Astrocyte of the cerebellum (primary cell): ENCODE data around the gene ADD3.
"Not testable (repeated sequence)": the region's sequence is repeated elsewhere in the genome, so short reads cannot be mapped to it uniquely, and the experiment has no call there.

Experiments used
- DNase-seq: peaks from one replicate; pipeline ENCODE4 v3.0.0-alpha.2; 2011; ENCODE audit warnings: low read depth
- H3K4me3 ChIP-seq: 2 replicates; pipeline ENCODE4 v1.5.1; 2011; ENCODE audit warnings: mild to moderate bottlenecking, low read depth, low read length, moderate library complexity
- CTCF ChIP-seq: IDR thresholded peaks from 2 replicates; pipeline ENCODE4 v1.5.1; 2012; ENCODE audit warnings: low read length, low read depth, moderate library complexity, mild to moderate bottlenecking; ENCODE audit errors: missing control alignments
- in situ Hi-C: cut with HindIII; loops from 2 replicates; pipeline ENCODE4 v1.10.0; 2017; ENCODE audit warnings: low sequenced_read_pairs

The ADD3 gene

GRCh38 chr10:110118891-110119621, 111.3 kb downstream of the ADD3 start:
- DNase-seq = no peak
- H3K4me3 ChIP-seq = no peak overlapping the region
- in situ Hi-C loops = no loop called here
- TF ChIP-seq CTCF = no peak

- DNase-seq = no peak
- no peak overlapping the region for H3K4me3 ChIP-seq
- in situ Hi-C loops = no loop called here
- TF ChIP-seq CTCF = no peak
Observed at GRCh38 chr10:110123594-110123993, 115.8 kb downstream of the ADD3 start.

GRCh38 chr10:110129490-110129889, 121.7 kb downstream of the ADD3 start:
- no peak for TF ChIP-seq CTCF
- H3K4me3 ChIP-seq = no peak overlapping the region
- in situ Hi-C loops = no loop called here
- DNase-seq = no peak

- DNase-seq = no peak
- no peak for TF ChIP-seq CTCF
- no peak overlapping the region for H3K4me3 ChIP-seq
- in situ Hi-C loops = no loop called here
Observed at GRCh38 chr10:110134917-110135316, 127.1 kb downstream of the ADD3 start.

GRCh38 chr10:110135836-110136235, 128.1 kb downstream of the ADD3 start:
- DNase-seq, H3K4me3 ChIP-seq, in situ Hi-C loops: not testable (repeated sequence)

GRCh38 chr10:110137142-110137545, 129.4 kb downstream of the ADD3 start:
- in situ Hi-C loops = no loop called here
- peak; percentile 58 for TF ChIP-seq CTCF
- DNase-seq = peak; percentile 59
- no peak overlapping the region for H3K4me3 ChIP-seq

GRCh38 chr10:110138197-110138812, 130.5 kb downstream of the ADD3 start:
- in situ Hi-C loops = no loop called here
- TF ChIP-seq CTCF = peak; percentile 36
- no peak overlapping the region for H3K4me3 ChIP-seq
- DNase-seq = peak; percentile 62
